ENCODE measurements around the gene PUSL1. TPM values are rescaled to one million over a fixed set of nuclear protein-coding genes. Genes with fewer than 3 reads are reported as not detected.
"Not testable (repeated sequence)": the region's sequence is repeated elsewhere in the genome, so short reads cannot be mapped to it uniquely, and the experiment has no call there.

Gene PUSL1
- total and polyA plus RNA-seq, 2 donors = 10.0 to 12.5 TPM

- Histone ChIP-seq H3K4me1 (ENCODE audit: control insufficient read depth in 2 of 2, insufficient read depth in 2 of 2, low read length in 2 of 2) (peaks cover 9 to 15% of the 10 kb centered on the region in 2 donors), H3K27ac (ENCODE audit: low read depth in 1 of 2, low read length in 1 of 2) (no peak overlapping the region), H3K4me3 (ENCODE audit: low read length in 2 of 2) (no peak overlapping the region), H3K27me3 (ENCODE audit: control insufficient read depth in 2 of 2, insufficient read depth in 1 of 2, low read length in 1 of 2) (peaks cover 0 to 4% of the 10 kb centered on the region in 2 donors), H3K9me3 (ENCODE audit: control insufficient read depth in 2 of 2, insufficient read depth in 1 of 2, low read length in 1 of 2) (no peaks in the 10 kb centered on the region), H3K36me3 (ENCODE audit: control insufficient read depth in 2 of 2, insufficient read depth in 2 of 2, low read length in 1 of 2) (peaks cover 49 to 54% of the 10 kb centered on the region in 2 donors)
- no peak for DNase-seq (ENCODE audit: low read depth in 6 of 9, low spot score in 9 of 9)
- WGBS = 98% methylated on average over 22 of the region's 22 CpGs
Measured at GRCh38 chr1:1311107-1312104, 3.0 kb downstream of the PUSL1 start.

GRCh38 chr1:1312450-1313314 lies 4.3 kb downstream of the PUSL1 start:
- 98% methylated on average over 49 of the region's 49 CpGs for WGBS
- Histone ChIP-seq H3K4me1 (ENCODE audit: control insufficient read depth in 2 of 2, insufficient read depth in 2 of 2, low read length in 2 of 2) (peaks cover 6 to 9% of the 10 kb centered on the region in 2 donors), H3K36me3 (ENCODE audit: control insufficient read depth in 2 of 2, insufficient read depth in 2 of 2, low read length in 1 of 2) (peaks cover 56 to 59% of the 10 kb centered on the region in 2 donors), H3K27ac (ENCODE audit: low read depth in 1 of 2, low read length in 1 of 2) (no peak overlapping the region), H3K9me3 (ENCODE audit: control insufficient read depth in 2 of 2, insufficient read depth in 1 of 2, low read length in 1 of 2) (no peaks in the 10 kb centered on the region), H3K27me3 (ENCODE audit: control insufficient read depth in 2 of 2, insufficient read depth in 1 of 2, low read length in 1 of 2) (peaks cover 0 to 4% of the 10 kb centered on the region in 2 donors), H3K4me3 (ENCODE audit: low read length in 2 of 2) (no peak overlapping the region)
- no peak for DNase-seq (ENCODE audit: low read depth in 6 of 9, low spot score in 9 of 9)

GRCh38 chr1:1313500-1314236 lies 5.3 kb downstream of the PUSL1 start:
- WGBS = 98% methylated on average over 37 of the region's 37 CpGs
- peaks cover 62% of the 10 kb centered on the region in 2 donors for H3K36me3 ChIP-seq (ENCODE audit: control insufficient read depth in 2 of 2, insufficient read depth in 2 of 2, low read length in 1 of 2)
- H3K27ac ChIP-seq (ENCODE audit: low read depth in 1 of 2, low read length in 1 of 2) = no peak overlapping the region
- peaks cover 0 to 4% of the 10 kb centered on the region in 2 donors for H3K27me3 ChIP-seq (ENCODE audit: control insufficient read depth in 2 of 2, insufficient read depth in 1 of 2, low read length in 1 of 2)
- no peak overlapping the region for H3K4me3 ChIP-seq (ENCODE audit: low read length in 2 of 2)
- peaks cover 6 to 9% of the 10 kb centered on the region in 2 donors for H3K4me1 ChIP-seq (ENCODE audit: control insufficient read depth in 2 of 2, insufficient read depth in 2 of 2, low read length in 2 of 2)
- no peak for DNase-seq (ENCODE audit: low read depth in 6 of 9, low spot score in 9 of 9)
- H3K9me3 ChIP-seq (ENCODE audit: control insufficient read depth in 2 of 2, insufficient read depth in 1 of 2, low read length in 1 of 2) = no peaks in the 10 kb centered on the region

- Histone ChIP-seq H3K4me1 (ENCODE audit: control insufficient read depth in 2 of 2, insufficient read depth in 2 of 2, low read length in 2 of 2) (peaks cover 4% of the 10 kb centered on the region in 2 donors), H3K36me3 (ENCODE audit: control insufficient read depth in 2 of 2, insufficient read depth in 2 of 2, low read length in 1 of 2) (peaks cover 67% of the 10 kb centered on the region in 2 donors), H3K9me3 (ENCODE audit: control insufficient read depth in 2 of 2, insufficient read depth in 1 of 2, low read length in 1 of 2) (no peaks in the 10 kb centered on the region), H3K27me3 (ENCODE audit: control insufficient read depth in 2 of 2, insufficient read depth in 1 of 2, low read length in 1 of 2) (peaks cover 0 to 2% of the 10 kb centered on the region in 2 donors), H3K4me3 (ENCODE audit: low read length in 2 of 2) (no peak overlapping the region), H3K27ac (ENCODE audit: low read depth in 1 of 2, low read length in 1 of 2) (no peak overlapping the region)
- WGBS = 99% methylated on average over 15 of the region's 15 CpGs
- no peak for DNase-seq (ENCODE audit: low read depth in 6 of 9, low spot score in 9 of 9)
Measured at GRCh38 chr1:1314237-1314586, 5.8 kb downstream of the PUSL1 start.

GRCh38 chr1:1314678-1315335 lies 6.4 kb downstream of the PUSL1 start:
- Histone ChIP-seq H3K4me3 (ENCODE audit: low read length in 2 of 2) (no peak overlapping the region), H3K9me3 (ENCODE audit: control insufficient read depth in 2 of 2, insufficient read depth in 1 of 2, low read length in 1 of 2) (no peaks in the 10 kb centered on the region), H3K36me3 (ENCODE audit: control insufficient read depth in 2 of 2, insufficient read depth in 2 of 2, low read length in 1 of 2) (peaks cover 73% of the 10 kb centered on the region in 2 donors), H3K27ac (ENCODE audit: low read depth in 1 of 2, low read length in 1 of 2) (no peak overlapping the region), H3K4me1 (ENCODE audit: control insufficient read depth in 2 of 2, insufficient read depth in 2 of 2, low read length in 2 of 2) (no peaks in the 10 kb centered on the region), H3K27me3 (ENCODE audit: control insufficient read depth in 2 of 2, insufficient read depth in 1 of 2, low read length in 1 of 2) (no peaks in the 10 kb centered on the region)
- no peak for DNase-seq (ENCODE audit: low read depth in 6 of 9, low spot score in 9 of 9)
- WGBS = 97% methylated on average over 23 of the region's 23 CpGs

GRCh38 chr1:1315435-1315954 lies 7.1 kb downstream of the PUSL1 start:
- WGBS = 98% methylated on average over 26 of the region's 26 CpGs
- Histone ChIP-seq H3K27ac (ENCODE audit: low read depth in 1 of 2, low read length in 1 of 2) (no peak overlapping the region), H3K4me3 (ENCODE audit: low read length in 2 of 2) (no peak overlapping the region), H3K27me3 (ENCODE audit: control insufficient read depth in 2 of 2, insufficient read depth in 1 of 2, low read length in 1 of 2) (no peaks in the 10 kb centered on the region), H3K4me1 (ENCODE audit: control insufficient read depth in 2 of 2, insufficient read depth in 2 of 2, low read length in 2 of 2) (no peaks in the 10 kb centered on the region), H3K36me3 (ENCODE audit: control insufficient read depth in 2 of 2, insufficient read depth in 2 of 2, low read length in 1 of 2) (peaks cover 75 to 76% of the 10 kb centered on the region in 2 donors), H3K9me3 (ENCODE audit: control insufficient read depth in 2 of 2, insufficient read depth in 1 of 2, low read length in 1 of 2) (no peaks in the 10 kb centered on the region)
- DNase-seq (ENCODE audit: low read depth in 6 of 9, low spot score in 9 of 9) = no peak

- not testable (repeated sequence) for H3K9me3 ChIP-seq (ENCODE audit: control insufficient read depth in 2 of 2, insufficient read depth in 1 of 2, low read length in 1 of 2); H3K27me3 ChIP-seq (ENCODE audit: control insufficient read depth in 2 of 2, insufficient read depth in 1 of 2, low read length in 1 of 2); H3K27ac ChIP-seq (ENCODE audit: low read depth in 1 of 2, low read length in 1 of 2); H3K4me1 ChIP-seq (ENCODE audit: control insufficient read depth in 2 of 2, insufficient read depth in 2 of 2, low read length in 2 of 2); H3K4me3 ChIP-seq (ENCODE audit: low read length in 2 of 2); DNase-seq (ENCODE audit: low read depth in 6 of 9, low spot score in 9 of 9)
- H3K36me3 ChIP-seq (ENCODE audit: control insufficient read depth in 2 of 2, insufficient read depth in 2 of 2, low read length in 1 of 2) = peaks cover 71% of the 10 kb centered on the region in 2 donors
- 97% methylated on average over 8 of the region's 8 CpGs for WGBS
Measured at GRCh38 chr1:1316199-1316598, 7.8 kb downstream of the PUSL1 start.

GRCh38 chr1:1317420-1317819 lies 9.0 kb downstream of the PUSL1 start:
- Histone ChIP-seq H3K27ac (ENCODE audit: low read depth in 1 of 2, low read length in 1 of 2) (no peak overlapping the region), H3K27me3 (ENCODE audit: control insufficient read depth in 2 of 2, insufficient read depth in 1 of 2, low read length in 1 of 2) (no peaks in the 10 kb centered on the region), H3K4me1 (ENCODE audit: control insufficient read depth in 2 of 2, insufficient read depth in 2 of 2, low read length in 2 of 2) (no peaks in the 10 kb centered on the region), H3K4me3 (ENCODE audit: low read length in 2 of 2) (no peak overlapping the region), H3K36me3 (ENCODE audit: control insufficient read depth in 2 of 2, insufficient read depth in 2 of 2, low read length in 1 of 2) (peaks cover 59 to 63% of the 10 kb centered on the region in 2 donors), H3K9me3 (ENCODE audit: control insufficient read depth in 2 of 2, insufficient read depth in 1 of 2, low read length in 1 of 2) (no peaks in the 10 kb centered on the region)
- 97% methylated on average over 6 of the region's 6 CpGs for WGBS
- no peak for DNase-seq (ENCODE audit: low read depth in 6 of 9, low spot score in 9 of 9)
